NCI-H226 (cell line): ENCODE data around the gene MAPKAPK2.

Experiments used
- DNase-seq: peaks from one replicate; pipeline ENCODE4 v3.0.0-alpha.2; 2015

MAPKAPK2 gene

DNA sequence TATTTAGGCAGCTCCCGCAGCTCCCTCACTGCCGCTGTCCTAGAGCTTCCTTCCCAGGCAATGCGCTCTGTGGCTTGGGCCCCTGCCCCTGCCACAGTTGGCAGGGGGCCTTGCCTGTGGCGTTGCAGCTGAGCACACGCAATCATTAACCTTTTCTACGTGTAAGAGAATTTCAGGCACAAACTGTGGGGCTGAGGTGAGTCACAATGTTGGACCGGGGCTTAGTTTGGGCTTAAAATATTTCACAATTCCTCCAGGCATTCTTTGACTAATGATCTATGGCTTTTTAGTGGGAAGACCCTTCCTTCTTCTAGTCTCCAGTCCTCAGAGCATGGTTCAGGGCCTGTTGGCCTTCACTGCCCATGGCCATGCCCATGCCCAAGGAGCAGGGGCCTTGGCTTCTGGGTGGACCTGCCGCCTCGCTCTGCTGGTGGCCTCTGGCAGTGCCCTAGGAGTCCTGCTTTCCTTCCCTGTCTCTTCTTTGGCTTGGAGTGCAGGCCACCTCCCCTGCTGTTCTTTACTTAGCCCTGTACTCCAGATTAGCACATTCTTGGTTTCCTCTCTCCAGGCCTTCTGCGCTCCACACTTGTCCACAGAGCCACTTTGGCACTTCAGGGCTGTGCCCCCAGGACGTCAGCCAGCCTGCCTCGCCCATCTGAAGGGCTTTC is 39.2 kb downstream of the MAPKAPK2 start:
- peak; percentile 60 for DNase-seq

DNA sequence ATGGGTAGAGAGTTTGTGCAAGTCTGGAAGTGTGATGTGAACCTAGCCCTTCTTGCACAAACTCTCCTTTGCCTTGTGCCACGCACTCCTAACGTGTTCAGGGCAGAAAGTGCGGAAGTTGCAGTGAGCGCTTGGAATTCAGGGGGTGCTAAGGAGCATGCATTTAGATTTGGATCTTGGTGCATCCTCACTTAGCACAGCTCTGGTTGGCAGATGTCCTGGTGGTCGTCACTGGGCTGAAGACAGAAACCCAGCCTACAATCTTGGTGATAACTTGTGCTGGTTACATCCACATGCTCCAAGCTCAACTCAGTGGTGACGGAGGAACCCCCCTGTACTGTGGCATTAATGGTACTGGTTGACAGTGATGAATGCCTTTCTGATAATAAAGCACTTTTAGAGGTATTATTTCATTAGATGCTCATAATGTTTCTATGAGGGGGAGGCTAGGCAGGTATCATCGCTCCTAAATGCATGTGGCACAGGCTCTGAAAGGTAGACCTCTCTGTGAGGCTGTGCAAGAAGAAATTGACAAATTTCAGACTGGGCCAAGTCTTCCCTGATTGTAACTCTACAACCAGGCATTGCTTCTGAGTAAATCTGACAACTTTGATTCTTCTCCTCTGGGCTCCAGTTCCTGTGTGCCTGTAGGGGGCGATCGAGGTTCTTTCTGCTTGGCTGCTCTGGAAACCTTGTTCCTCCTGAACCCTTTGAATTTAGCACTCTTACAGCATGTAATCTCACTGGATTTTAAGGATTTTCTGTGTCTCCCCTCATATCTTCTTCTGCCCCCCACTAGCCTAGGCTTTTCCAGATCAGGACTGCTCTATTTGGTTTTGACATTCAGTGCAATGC is 40.6 kb downstream of the MAPKAPK2 start:
- no peak for DNase-seq

DNA sequence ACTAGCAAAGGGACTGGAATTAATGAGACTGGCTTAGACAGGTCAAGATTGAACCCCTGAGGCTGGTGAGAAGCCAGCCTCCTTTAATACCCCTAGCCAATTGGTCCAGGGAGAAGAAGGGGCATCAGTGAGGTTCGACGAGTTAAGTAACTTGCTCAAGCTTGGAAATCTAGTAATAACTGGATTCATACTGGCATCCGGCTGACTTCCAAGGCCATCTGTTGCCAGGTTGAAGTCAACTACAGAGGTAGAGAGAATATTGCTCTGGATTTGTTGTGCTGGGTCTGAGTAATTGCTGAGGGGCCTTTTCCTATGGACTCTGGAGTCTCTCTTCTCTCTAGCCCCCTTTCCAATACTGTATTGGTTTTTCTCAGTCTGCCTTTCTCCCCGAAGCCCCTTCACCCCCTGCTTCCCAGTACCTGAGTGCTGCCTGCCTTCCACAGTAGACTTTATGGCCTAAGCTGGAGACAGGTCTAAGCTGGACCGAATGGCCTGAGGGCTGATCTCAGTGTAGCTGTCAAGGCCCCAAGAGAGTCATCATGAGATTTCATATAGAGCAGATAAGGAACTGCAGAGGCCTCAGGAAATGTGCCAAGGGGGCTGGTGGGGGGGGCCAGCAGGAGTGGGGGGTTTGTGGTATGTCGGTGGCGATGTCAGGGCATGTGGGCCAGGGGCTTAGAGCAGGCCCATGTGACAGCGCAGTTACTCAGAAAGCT is 43.4 kb downstream of the MAPKAPK2 start:
- no peak for DNase-seq

DNA sequence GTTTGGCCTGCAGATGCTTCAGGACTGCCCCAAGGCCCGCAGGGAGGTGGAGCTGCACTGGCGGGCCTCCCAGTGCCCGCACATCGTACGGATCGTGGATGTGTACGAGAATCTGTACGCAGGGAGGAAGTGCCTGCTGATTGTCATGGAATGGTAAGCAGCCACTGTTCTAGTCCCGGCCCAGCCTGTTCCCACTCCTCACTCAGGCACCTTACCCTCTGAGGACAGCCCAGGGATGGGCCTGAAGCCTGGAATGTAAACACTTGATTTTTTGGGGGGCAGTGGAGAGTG is 43.9 kb downstream of the MAPKAPK2 start:
- DNase-seq = no peak

DNA sequence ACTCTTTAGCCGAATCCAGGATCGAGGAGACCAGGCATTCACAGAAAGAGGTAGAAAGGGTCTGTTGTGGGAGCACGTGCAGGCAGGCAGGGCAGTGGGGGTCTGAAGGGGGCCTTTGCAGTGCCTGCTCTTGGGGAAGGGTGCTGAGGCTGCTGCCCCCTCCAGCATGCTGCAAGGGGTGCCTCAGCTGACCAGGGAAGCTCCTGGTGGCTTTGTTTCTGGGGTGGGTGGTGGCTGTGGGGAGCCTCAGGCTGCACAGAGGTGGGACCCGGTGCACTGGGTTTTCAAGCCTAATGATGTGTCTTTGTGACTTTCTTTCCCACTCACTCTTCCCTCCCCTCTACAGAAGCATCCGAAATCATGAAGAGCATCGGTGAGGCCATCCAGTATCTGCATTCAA is 44.3 kb downstream of the MAPKAPK2 start:
- no peak for DNase-seq

DNA sequence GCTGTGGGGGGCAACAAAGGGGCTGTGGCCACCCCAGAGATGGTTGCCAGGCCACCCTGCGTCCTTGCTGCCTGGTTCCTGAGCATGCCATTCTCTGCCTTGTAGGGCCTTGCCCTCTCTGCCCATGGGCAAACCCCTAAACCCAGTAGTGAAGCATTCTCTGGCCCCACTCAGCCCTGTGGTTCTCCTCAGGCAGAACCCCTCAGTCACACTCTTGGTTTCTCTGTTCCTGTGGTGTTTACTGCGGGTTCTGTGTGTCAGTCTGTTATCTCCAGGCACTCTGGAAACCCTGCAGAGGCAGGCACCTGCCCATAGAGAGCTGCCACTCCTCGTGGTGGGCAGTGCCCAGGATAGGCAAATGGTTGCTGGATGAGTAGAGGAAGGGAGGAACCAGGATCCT is 44.8 kb downstream of the MAPKAPK2 start:
- no peak for DNase-seq

DNA sequence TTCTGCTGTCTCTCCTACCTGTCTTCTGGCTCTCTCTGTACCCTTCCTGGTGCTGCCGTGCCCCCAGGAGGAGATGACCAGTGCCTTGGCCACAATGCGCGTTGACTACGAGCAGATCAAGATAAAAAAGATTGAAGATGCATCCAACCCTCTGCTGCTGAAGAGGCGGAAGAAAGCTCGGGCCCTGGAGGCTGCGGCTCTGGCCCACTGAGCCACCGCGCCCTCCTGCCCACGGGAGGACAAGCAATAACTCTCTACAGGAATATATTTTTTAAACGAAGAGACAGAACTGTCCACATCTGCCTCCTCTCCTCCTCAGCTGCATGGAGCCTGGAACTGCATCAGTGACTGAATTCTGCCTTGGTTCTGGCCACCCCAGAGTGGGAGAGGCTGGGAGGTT is 47.8 kb downstream of the MAPKAPK2 start:
- no peak for DNase-seq

DNA sequence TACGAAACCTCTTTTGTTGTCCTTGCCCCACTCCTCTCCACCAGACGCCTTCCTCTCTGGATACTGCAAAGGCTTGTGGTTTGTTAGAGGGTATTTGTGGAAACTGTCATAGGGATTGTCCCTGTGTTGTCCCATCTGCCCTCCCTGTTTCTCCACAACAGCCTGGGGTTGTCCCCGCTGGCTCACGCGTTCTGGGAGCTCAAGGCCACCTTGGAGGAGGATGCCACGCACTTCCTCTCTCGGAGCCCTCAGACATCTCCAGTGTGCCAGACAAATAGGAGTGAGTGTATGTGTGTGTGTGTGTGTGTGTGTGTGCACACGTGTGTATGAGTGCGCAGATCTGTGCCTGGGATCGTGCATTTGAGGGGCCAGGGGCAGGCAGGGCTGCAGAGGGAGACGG is 48.3 kb downstream of the MAPKAPK2 start:
- no peak for DNase-seq

DNA sequence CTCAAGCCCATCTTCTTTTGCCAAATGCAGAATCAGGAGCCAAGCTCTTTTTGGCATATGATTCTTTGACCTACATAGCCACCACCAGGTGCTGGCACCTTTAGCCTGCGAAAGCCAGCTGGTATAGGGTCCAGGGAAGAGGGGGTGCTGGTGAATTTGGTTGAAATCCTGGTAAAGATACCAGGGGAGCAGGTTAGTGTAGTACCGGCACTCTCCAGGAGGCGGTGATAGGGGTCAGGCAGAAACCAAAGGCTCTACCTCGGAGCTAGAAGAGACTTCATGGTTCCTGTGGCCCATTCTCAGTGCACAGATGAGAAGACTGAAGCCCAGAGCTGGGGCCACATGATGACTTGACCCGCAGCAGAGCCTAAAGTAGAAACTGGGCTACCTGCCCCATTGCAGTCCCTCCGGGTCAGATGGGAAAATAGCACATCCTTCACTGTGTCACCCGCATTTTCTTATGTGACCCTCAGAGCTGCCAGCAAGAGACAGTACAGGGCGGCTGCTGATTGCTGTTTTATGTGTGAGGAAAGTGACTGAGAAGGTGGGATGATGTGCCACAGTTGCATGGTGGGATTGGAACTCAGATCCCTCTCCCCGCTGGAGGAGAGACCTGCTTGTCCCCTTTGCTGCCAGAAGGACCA is 49.9 kb downstream of the MAPKAPK2 start:
- peak; percentile 16 for DNase-seq

DNA sequence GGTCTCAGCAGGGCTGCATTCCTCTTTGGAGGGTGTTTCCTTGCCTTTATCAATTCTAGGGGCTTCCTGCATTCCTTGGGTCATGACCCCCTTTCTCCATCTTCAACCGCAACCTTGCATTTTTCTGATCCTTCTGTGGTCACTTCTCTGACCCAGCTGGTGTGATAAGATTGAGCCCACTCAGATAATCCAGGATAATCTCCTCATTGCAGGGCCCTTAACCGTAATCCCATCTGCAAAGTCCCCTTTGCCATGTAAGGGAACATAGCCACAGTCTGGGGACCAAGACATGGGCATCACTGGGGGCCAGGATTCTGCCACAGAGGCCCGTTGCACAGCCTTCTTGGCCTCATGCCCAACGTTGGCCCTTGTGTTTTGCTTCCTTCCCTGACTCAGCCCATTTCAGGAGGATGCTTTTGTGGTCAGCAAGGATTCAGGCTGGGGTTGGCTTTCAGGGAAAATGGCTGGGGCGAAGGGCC is 50.9 kb downstream of the MAPKAPK2 start:
- DNase-seq = peak; percentile 46

DNA sequence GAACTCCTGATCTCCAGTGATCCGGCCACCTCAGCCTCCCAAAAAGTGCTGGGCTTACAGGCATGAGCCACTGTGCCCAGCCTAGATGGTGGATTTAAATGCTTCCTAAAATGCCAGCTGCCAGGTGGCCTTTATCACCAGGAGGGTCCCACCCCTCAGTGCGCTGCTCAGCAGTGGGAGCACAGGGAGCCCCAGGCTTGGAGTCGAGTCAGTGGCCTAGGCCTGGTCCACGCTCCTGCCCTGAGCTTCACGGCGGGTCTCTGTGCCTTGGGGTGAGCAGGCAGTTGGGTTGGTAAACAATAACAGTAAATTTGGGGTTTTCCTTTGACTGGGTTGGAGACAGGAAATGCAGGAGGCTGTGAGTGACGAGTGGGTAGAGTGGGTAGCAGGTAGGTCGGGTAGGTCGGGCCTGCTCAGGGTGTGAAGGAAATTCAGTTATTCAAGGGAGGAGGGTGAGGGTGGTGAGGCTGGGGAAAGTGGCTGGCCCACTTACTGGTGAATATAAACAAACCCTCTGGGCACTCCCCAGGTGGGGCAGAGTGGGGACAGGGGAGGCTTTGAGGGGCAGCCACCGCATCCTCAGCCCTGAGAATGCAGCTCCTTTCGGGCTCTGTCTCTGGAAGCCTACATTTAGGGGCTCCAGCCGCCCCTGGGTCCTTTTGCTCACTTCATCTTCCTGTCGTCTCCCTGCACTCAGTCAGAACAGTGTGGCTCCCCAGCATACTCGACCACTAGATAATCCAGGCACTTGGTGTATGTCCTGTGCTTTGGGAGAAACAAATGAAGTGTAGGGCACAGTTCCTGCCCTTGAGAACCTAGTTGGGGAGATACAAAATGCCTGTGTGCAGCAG is 52.4 kb downstream of the MAPKAPK2 start:
- no peak for DNase-seq

DNA sequence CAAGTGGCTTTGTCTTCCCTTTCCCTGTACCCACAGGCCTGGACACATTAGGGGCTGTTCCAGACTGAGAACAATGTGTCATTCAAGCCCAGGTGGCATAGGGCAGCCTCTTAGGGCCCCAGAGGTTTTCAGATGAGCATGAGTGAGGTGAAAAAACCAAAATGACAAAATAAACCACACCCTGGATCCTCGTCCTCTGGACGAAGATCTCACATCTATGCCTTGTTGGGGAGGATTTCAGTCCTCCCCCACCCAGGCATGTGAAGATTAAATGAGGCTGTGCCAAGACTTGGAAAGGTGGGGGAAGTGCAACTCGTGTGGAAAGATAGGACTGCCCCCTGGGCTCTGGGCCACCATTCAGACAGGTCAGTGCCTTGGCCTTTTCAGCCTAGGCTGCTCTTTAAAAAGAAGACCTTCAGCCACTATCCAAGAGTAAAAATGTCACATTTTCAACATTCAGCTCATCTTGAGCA is 53.1 kb downstream of the MAPKAPK2 start:
- DNase-seq = no peak

DNA sequence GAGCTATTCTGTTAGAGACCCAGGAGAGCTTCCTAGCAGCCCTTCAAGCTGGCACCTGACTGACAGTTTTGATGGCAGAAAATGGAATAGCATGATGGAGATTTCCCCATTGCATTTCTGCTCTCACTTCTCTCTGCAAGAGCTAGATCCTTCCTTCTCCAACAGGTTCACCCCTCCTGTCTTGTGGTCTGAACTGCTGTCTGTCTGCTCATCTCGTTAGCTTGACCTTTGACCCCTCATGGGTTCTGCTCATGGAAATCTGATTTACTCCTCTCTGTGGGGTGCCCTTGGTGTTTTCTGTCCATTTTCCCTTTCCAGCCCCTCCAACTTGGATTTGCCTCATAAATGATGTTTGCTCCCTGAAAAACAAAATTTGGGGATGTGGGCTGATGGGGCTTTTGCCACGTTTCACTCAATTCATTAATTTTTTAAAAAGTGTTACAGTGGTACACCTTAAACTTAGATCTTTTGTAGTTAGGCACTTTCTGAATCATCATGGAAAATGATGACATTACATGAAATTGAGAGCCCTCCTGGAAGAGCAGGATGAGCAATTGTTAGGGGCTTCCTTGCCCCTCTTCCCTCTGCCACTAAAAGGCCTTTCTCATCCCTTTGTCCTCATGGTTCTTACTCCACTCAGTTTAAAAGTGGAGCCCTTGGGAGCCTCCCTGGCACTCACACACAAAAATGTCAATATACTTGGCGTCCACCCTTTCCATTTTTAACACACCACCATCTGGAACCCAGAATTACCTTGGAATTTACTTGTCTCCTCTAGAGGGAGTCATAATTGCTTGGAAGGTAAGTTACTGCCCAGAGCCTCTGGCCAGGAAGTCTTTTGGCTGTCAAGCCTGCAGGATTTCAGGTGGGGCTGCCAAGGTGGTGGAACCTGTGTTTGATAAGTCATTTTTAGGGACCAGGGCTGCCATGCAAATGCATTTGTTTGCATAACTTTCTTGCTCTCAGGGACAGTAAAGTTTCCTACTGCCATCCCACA is 54.0 kb downstream of the MAPKAPK2 start:
- peak; percentile 21 for DNase-seq

DNA sequence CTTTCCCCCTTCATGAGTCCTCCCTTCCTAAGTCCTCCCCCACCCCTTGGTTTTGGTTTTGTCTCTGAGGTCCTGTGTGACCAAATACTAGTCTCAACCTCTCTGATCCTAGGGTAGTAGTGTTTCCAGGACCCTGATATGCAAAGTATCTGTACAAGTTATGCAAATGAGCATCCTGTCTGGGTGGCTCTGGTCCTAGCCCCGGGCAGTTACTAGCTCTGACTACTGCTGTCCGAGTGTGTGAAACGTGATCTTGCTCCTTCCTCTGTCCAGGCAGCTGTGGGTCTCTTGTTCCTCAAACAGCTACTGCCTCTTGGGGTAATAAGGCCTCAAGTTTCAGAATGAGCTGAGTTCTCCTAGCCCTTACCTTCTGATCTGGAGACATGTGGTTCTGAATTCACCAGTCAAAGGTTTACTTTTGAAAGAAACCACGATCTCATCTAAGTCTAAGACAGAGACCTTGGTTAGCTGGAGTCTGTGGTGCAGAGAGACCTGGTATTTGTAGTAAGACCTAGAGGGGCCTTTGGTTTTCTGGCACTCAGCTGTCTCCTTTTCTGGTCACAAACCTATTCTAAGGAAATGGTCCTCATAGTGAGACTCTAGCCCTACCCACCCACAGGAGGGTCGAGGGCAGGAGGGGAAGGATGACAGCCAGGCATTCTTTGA is 54.8 kb downstream of the MAPKAPK2 start:
- no peak for DNase-seq

DNA sequence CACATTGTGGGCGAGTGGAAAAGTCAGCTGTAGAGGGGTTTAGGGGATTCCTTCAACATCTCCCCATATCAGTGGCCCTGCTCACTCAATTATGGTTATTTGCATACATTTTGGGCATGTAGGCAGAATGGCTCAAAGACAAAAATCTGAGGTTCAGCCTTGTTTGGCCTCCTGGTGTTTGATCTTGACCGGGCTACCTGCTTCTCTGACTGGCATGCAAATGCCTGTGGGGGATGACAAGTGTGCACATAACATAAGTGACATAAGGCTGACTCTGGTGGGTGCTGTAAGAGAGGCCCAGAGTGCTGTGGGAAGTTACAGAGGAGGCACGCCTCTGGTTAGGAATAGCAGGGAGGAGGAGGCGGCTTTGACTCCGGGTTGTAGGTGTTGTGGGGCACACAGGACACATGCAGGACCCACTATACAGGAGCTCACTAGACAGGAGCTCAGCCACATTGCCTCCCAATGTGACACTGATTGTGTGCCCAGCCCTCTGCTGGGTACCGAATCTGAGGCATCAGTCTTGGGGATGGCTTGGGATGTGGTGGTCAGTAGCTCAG is 56.5 kb downstream of the MAPKAPK2 start:
- no peak for DNase-seq

DNA sequence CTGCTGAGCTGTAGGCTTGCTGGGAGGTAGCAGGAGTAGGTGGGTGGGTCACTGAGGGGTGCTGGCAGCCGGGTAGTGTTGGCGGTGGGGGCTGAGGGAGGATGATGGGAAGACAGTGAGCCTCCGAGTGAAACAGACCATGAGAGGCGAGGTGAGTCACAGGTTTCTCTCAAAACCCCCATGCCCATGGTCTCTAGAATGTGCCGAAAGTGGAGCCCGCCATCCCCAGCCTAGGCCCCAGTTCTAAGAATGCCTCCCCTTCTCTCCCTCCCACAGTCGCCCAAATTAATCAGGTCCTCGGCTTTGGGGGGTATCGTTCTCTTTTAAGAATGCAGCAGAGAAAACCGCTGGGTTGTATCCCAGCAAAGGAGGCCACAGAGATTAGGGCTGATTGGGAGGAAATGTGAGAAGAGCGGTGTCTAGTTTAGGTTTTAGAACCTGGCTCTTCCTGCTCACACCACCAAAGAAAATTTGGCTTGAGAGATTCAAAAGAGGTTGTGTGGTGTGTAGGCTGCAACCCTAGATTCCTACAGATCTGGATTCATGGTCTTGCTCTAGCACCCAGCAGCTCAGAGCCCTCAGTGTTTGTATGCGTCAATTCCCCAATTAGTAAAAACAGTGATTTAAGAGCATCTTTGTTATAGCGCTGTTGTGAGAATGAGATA is 58.1 kb downstream of the MAPKAPK2 start:
- DNase-seq = no peak

DNA sequence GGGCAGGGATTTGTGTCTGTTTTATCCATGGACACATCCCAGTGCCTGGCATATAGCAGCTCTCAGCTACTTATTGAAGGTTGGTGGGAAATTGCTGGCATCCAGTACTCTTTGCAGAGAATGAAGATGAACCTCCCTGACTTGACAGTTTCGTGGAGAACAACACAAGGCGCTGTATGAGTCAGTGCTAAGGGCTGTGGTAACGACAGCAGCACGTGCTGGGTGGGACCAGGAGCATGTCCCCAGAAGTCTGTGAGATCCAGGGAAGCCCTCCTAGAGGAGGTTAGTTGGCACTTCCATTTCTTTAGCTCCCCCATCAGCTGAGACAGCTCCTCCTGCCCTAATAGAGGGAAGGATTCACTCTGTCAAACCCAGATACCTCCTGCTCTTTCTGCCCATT is 60.0 kb downstream of the MAPKAPK2 start:
- DNase-seq = no peak

DNA sequence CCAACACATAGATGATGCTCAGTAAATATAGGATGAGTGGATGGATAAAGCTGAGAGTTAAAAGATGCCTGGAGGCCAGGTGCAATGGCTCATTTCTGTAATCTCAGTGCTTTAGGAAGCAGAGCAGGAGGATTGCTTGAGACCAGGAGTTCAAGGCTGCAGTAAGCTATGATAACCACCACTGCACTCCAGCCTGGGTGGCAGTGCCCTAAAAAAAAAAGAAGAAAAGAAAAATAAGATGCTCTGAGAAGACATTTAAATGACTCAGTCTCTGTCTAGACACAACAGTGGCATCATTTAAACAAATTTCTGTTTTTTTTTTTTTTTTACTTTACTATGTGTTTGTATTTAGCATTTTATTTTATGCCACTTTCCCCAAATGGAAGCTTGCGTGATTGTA is 60.6 kb downstream of the MAPKAPK2 start:
- no peak for DNase-seq

DNA sequence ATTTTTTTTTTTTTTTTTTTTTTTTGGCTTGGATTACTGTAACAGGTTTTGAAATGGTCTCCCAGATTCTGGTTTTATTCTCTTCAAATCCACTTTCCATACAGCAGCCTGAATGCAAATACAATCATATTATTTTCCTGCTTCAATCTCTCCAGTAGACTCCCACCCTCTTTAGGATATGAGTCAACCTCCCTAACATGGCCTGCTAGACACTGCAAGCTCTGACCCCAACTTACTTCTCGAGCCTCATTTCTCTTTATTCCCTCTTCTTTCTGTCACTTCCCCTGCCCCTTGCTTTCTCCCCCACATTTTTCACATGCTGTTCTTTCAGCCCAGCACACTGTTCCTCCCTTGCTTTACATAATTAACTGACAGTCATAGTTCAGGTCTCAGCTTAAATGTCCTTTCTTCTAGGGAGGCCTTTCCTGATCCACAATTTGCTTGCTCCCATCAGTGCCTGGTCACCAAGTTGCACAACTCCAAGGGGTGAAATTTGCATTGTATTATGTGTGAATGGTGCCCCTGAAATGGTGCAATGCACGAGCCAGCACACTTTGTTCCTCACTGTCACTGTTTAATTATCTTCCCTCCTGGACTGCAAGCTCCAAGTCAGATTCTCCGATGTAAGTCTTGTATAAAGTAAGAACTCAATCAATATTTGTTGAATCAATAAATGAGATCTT is 63.8 kb downstream of the MAPKAPK2 start:
- DNase-seq = no peak
